Fibroblast of skin of right quadriceps (primary cell): ENCODE measurements around the gene ZNF223.

ENCODE experiments used
- DNase-seq: peaks from one replicate; pipeline ENCODE4 v3.0.0-alpha.2; 2013

The ZNF223 gene

GRCh38 chr19:44051650-44052402, at the start of gene ZNF223:
Gene ZNF223 (plus strand): TSS chr19:44052036. CDS start chr19:44055177, 3,141 bp downstream.
- DNase-seq: peak; percentile 94

- DNase-seq: no peak
Measured at GRCh38 chr19:44002212-44002565, 49.6 kb upstream of the ZNF223 start.

GRCh38 chr19:44002566-44003460, 49.0 kb upstream of the ZNF223 start, which contains the start of gene ZNF230:
Gene ZNF230 (plus strand): TSS chr19:44002957. CDS start chr19:44007079, 4,122 bp downstream.
- peak; percentile 95 for DNase-seq

- no peak for DNase-seq
Measured at GRCh38 chr19:44003461-44004009, 48.3 kb upstream of the ZNF223 start.

- no peak for DNase-seq
Measured at GRCh38 chr19:44005973-44006372, 45.9 kb upstream of the ZNF223 start.

- no peak for DNase-seq
Measured at GRCh38 chr19:44007473-44007872, 44.4 kb upstream of the ZNF223 start.

GRCh38 chr19:44010468-44010867, 41.4 kb upstream of the ZNF223 start:
- DNase-seq: no peak

GRCh38 chr19:44019498-44019897, 32.3 kb upstream of the ZNF223 start:
- no peak for DNase-seq

GRCh38 chr19:44021221-44021620, 30.6 kb upstream of the ZNF223 start:
- no peak for DNase-seq

GRCh38 chr19:44024900-44025216, 27.0 kb upstream of the ZNF223 start:
- no peak for DNase-seq

GRCh38 chr19:44025217-44025936, 26.5 kb upstream of the ZNF223 start, which contains the start of gene ZNF222:
Gene ZNF222 (plus strand): TSS chr19:44025379. CDS start chr19:44025437, 58 bp downstream.
- peak; percentile 92 for DNase-seq

GRCh38 chr19:44026622-44027021, 25.2 kb upstream of the ZNF223 start:
- no peak for DNase-seq

- DNase-seq: no peak
Measured at GRCh38 chr19:44032001-44032610, 19.7 kb upstream of the ZNF223 start.

- no peak for DNase-seq
Measured at GRCh38 chr19:44042147-44042546, 9.7 kb upstream of the ZNF223 start.

GRCh38 chr19:44050740-44051649, 841 bp upstream of the ZNF223 start:
- DNase-seq: no peak

- no peak for DNase-seq
Measured at GRCh38 chr19:44055870-44056269, 4.0 kb downstream of the ZNF223 start.

GRCh38 chr19:44059229-44059628, 7.4 kb downstream of the ZNF223 start:
- no peak for DNase-seq

GRCh38 chr19:44061038-44061437, 9.2 kb downstream of the ZNF223 start:
- no peak for DNase-seq

- no peak for DNase-seq
Measured at GRCh38 chr19:44066305-44066704, 14.5 kb downstream of the ZNF223 start.

- DNase-seq: no peak
Measured at GRCh38 chr19:44069415-44069814, 17.6 kb downstream of the ZNF223 start.

- DNase-seq: peak; percentile 91
Measured at GRCh38 chr19:44071824-44072542, 20.1 kb downstream of the ZNF223 start, which contains the start of gene ZNF284. Gene ZNF284 (plus strand): TSS chr19:44072159. CDS start chr19:44076390, 4,231 bp downstream.
